HEK293 (cell line): ENCODE results near the gene HSD17B14.

ENCODE experiments used
- CTCF ChIP-seq: fragments of 450-650 bp; formaldehyde crosslinking; IDR thresholded peaks from 2 replicates; pipeline ENCODE4 v1.5.1; 2016; ENCODE audit warnings: missing biosample characterization, missing genetic modification characterization
- ELK4 ChIP-seq: IDR thresholded peaks from 2 replicates; pipeline ENCODE4 v1.6.1; 2011; ENCODE audit warnings: mild to moderate bottlenecking, low read depth, low read length, borderline replicate concordance
- IKZF3 ChIP-seq: fragments of 450-650 bp; IDR thresholded peaks from 2 replicates; pipeline ENCODE4 v1.5.0; 2018; ENCODE audit warnings: missing biosample characterization, mild to moderate bottlenecking, missing genetic modification characterization, moderate library complexity
- ZNF133 ChIP-seq: fragments of 450-650 bp; formaldehyde crosslinking; IDR thresholded peaks from 2 replicates; pipeline ENCODE4 v1.5.1; 2016; ENCODE audit warnings: missing biosample characterization, missing genetic modification characterization

- TF ChIP-seq ELK4, result no peak
- no peak for TF ChIP-seq CTCF (tag by site-specific recombination)
- no peak for TF ChIP-seq IKZF3 (tag by site-specific recombination)
- no peak for TF ChIP-seq ZNF133 (tag by site-specific recombination)
These were observed 42.0 kb downstream of the HSD17B14 start for GRCh38 chr19:48794291-48794690.
